DND-41 (cell line): Measurements from ENCODE around the gene LRP5.

Experiments used
- ATAC-seq: fragments of 200-7000 bp; cut with Tn5 transposase; 3 replicates; pipeline ENCODE4 v1.9.1; 2021; ENCODE audit warnings: low read depth; ENCODE audit not compliant: insufficient read depth
- DNase-seq: peaks from one replicate; pipeline ENCODE4 v3.0.0-alpha.2; 2020
- H2AFZ ChIP-seq: 2 replicates; pipeline ENCODE4 v1.6.0; 2012; ENCODE audit warnings: low read depth, low read length
- H3K27ac ChIP-seq: 2 replicates; pipeline ENCODE4 v1.5.1; 2012; ENCODE audit warnings: low read length, inconsistent platforms
- H3K27me3 ChIP-seq: fragments of 200-600 bp; sonication (generic); 2 replicates; pipeline ENCODE4 v1.6.0; 2012; ENCODE audit warnings: low read length, mild to moderate bottlenecking, inconsistent platforms; ENCODE audit not compliant: insufficient read depth, poor library complexity
- H3K36me3 ChIP-seq: 2 replicates; pipeline ENCODE4 v1.5.1; 2012; ENCODE audit warnings: low read length, inconsistent platforms; ENCODE audit not compliant: insufficient read depth
- H3K4me1 ChIP-seq: 2 replicates; pipeline ENCODE4 v1.5.1; 2012; ENCODE audit warnings: mild to moderate bottlenecking, low read length; ENCODE audit not compliant: insufficient read depth
- H3K4me2 ChIP-seq: 2 replicates; pipeline ENCODE4 v1.6.0; 2012; ENCODE audit warnings: mild to moderate bottlenecking, moderate library complexity, low read length, inconsistent platforms; ENCODE audit not compliant: insufficient read depth
- H3K4me3 ChIP-seq, 2 experiments: fragments of 200-600 bp in 1 of 2; shearing (Covaris generic) in 1 of 2; 2 replicates each; pipeline ENCODE4 v1.5.1; 2012 to 2016; ENCODE audit warnings: inconsistent platforms in 2 of 2, low read length in 2 of 2, mild to moderate bottlenecking in 2 of 2, low read depth in 1 of 2, moderate library complexity in 1 of 2
- H3K79me2 ChIP-seq: 2 replicates; pipeline ENCODE4 v1.6.0; 2012; ENCODE audit warnings: low read length, inconsistent platforms; ENCODE audit not compliant: insufficient read depth
- H3K9ac ChIP-seq: 2 replicates; pipeline ENCODE4 v1.6.0; 2012; ENCODE audit warnings: low read depth, mild to moderate bottlenecking, inconsistent platforms, low read length, moderate library complexity
- H3K9me3 ChIP-seq: 2 replicates; pipeline ENCODE4 v1.5.1; 2012; ENCODE audit warnings: low read length, moderate library complexity, mild to moderate bottlenecking, inconsistent platforms; ENCODE audit not compliant: insufficient read depth, severe bottlenecking
- H4K20me1 ChIP-seq: 2 replicates; pipeline ENCODE4 v1.6.0; 2012; ENCODE audit warnings: low read length; ENCODE audit not compliant: insufficient read depth
- CTCF ChIP-seq: IDR thresholded peaks from 2 replicates; pipeline ENCODE4 v1.5.1; 2012; ENCODE audit warnings: borderline replicate concordance, low read length, moderate library complexity, mild to moderate bottlenecking; ENCODE audit not compliant: poor library complexity, severe bottlenecking; ENCODE audit errors: extremely low read depth
- EZH2 ChIP-seq: IDR thresholded peaks from 3 replicates; pipeline ENCODE4 v1.6.1; 2012; ENCODE audit warnings: borderline replicate concordance, low read depth, mild to moderate bottlenecking, moderate library complexity, low read length, inconsistent platforms; ENCODE audit not compliant: severe bottlenecking

LRP5 gene

GRCh38 chr11:68274306-68274705, 38.1 kb upstream of the LRP5 start:
- H3K9ac ChIP-seq: no peak overlapping the region
- H3K36me3 ChIP-seq: no peaks in the 10 kb centered on the region; the same call in 1 of the 2 replicates
- H4K20me1 ChIP-seq: peaks cover 3% of the 10 kb centered on the region
- H3K4me2 ChIP-seq: no peak overlapping the region
- H3K27me3 ChIP-seq: no peaks in the 10 kb centered on the region
- no peaks in the 10 kb centered on the region for H3K9me3 ChIP-seq
- H2AFZ ChIP-seq: no peak overlapping the region
- no peak overlapping the region for H3K4me3 ChIP-seq
- H3K79me2 ChIP-seq: peaks cover 9% of the 10 kb centered on the region
- no peak for TF ChIP-seq CTCF
- TF ChIP-seq EZH2: no peak
- no peak for ATAC-seq
- H3K4me1 ChIP-seq: peaks cover 31% of the 10 kb centered on the region
- H3K27ac ChIP-seq: no peak overlapping the region
- DNase-seq: no peak

- no peak overlapping the region for H3K4me3 ChIP-seq
Measured at GRCh38 chr11:68275721-68276507, 36.5 kb upstream of the LRP5 start.

DNA sequence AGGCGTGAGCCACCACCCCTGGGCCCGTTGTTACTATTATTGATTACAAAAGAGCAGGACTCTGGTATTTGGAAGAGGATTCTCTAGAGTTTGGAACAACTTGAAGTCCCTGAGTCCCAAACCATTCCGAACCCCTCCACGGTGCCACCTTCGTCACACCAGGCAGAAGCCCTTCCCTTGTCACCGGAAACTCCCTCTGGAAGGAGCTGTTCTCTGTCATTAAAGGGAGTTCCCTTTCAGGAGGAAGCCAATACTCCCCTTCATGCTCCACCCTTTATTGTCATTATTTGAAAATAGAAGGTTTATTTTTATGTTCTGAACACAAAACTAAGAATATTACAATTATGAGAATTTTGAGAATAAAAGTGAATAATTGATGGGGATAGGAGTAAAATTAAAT, 35.5 kb upstream of the LRP5 start:
- peaks cover 18% of the 10 kb centered on the region for H3K4me1 ChIP-seq
- H3K4me3 ChIP-seq: no peak overlapping the region
- DNase-seq: no peak
- H3K79me2 ChIP-seq: peaks cover 4% of the 10 kb centered on the region; the same call in 1 of the 2 replicates
- no peaks in the 10 kb centered on the region for H3K27me3 ChIP-seq
- H3K9ac ChIP-seq: no peak overlapping the region
- TF ChIP-seq CTCF (no peak), EZH2 (no peak)
- no peak overlapping the region for H3K27ac ChIP-seq
- no peak overlapping the region for H2AFZ ChIP-seq
- no peak overlapping the region for H3K4me2 ChIP-seq
- no peaks in the 10 kb centered on the region for H3K36me3 ChIP-seq
- no peaks in the 10 kb centered on the region for H3K9me3 ChIP-seq
- ATAC-seq: no peak
- H4K20me1 ChIP-seq: no peaks in the 10 kb centered on the region

More at GRCh38 chr11:68275721-68276507, 36.5 kb upstream of the LRP5 start:
- Histone ChIP-seq H3K9me3 (no peaks in the 10 kb centered on the region), H3K36me3 (no peaks in the 10 kb centered on the region; the same call in 1 of the 2 replicates), H4K20me1 (no peaks in the 10 kb centered on the region), H3K27ac (no peak overlapping the region), H3K4me1 (peaks cover 17% of the 10 kb centered on the region), H3K79me2 (peaks cover 7% of the 10 kb centered on the region), H2AFZ (no peak overlapping the region), H3K27me3 (no peaks in the 10 kb centered on the region), H3K9ac (no peak overlapping the region), H3K4me2 (no peak overlapping the region)
- DNase-seq (no peak), ATAC-seq (no peak)
- TF ChIP-seq CTCF (no peak), EZH2 (no peak)
